PC-3 (cell line): ENCODE data around the gene SHMT1. TPM values are rescaled to one million over a fixed set of nuclear protein-coding genes. Genes with fewer than 3 reads are reported as not detected.

ENCODE experiments used
- ATAC-seq: fragments of 200-7000 bp; cut with Tn5 transposase; 2 replicates; pipeline ENCODE4 v1.9.1; 2020; ENCODE audit warnings: mild to moderate bottlenecking, moderate library complexity
- BruUV-seq: library from RNA; stranded (reverse); fragments of 400-500 nt; replicated peaks from 2 replicates; lab custom pipeline; 2021; lab: Mats Ljungman, UMichigan
- CTCF ChIA-PET: fragments of 300-600 bp; sonication (Branson Sonifier 250); formaldehyde crosslinking; loops from one replicate; lab custom pipeline; 2022; ENCODE audit warnings: antibody characterized with exemption; lab: Charles Lee
- POLR2A ChIA-PET: fragments of 300-600 bp; sonication (Branson Sonifier 250); formaldehyde crosslinking; loops from one replicate; lab custom pipeline; 2022; ENCODE audit warnings: antibody characterized with exemption; ENCODE audit not compliant: unreplicated experiment; lab: Charles Lee
- DNase-seq: peaks from one replicate; pipeline ENCODE4 v3.0.0-alpha.2; 2015
- H2AFZ ChIP-seq: fragments of 300-600 bp; sonication (generic); 2 replicates; pipeline ENCODE4 v1.6.0; 2016; ENCODE audit warnings: antibody characterized with exemption, low read length
- H3F3A ChIP-seq: fragments of 300-600 bp; sonication (generic); one replicate; pipeline ENCODE4 v1.6.0; 2017; ENCODE audit warnings: antibody characterized with exemption, low read length, control low read depth, mild to moderate bottlenecking; ENCODE audit not compliant: unreplicated experiment
- H3K27ac ChIP-seq: fragments of 300-600 bp; sonication (generic); 2 replicates; pipeline ENCODE4 v1.5.1; 2016; ENCODE audit warnings: mild to moderate bottlenecking, low read length
- H3K27me3 ChIP-seq: fragments of 300-600 bp; sonication (generic); 2 replicates; pipeline ENCODE4 v1.6.1; 2016; ENCODE audit warnings: low read length, mixed read lengths
- H3K36me3 ChIP-seq: fragments of 300-600 bp; sonication (generic); 2 replicates; pipeline ENCODE4 v1.6.1; 2016; ENCODE audit warnings: low read depth, mixed run types, low read length, mixed read lengths
- H3K4me1 ChIP-seq: fragments of 300-600 bp; sonication (generic); 2 replicates; pipeline ENCODE4 v1.5.1; 2016; ENCODE audit warnings: low read length; ENCODE audit not compliant: insufficient read depth
- H3K4me2 ChIP-seq: fragments of 300-600 bp; sonication (generic); 2 replicates; pipeline ENCODE4 v1.6.0; 2016; ENCODE audit warnings: low read length
- H3K4me3 ChIP-seq: fragments of 300-600 bp; sonication (generic); 2 replicates; pipeline ENCODE4 v1.5.1; 2016; ENCODE audit warnings: mild to moderate bottlenecking, low read length, mixed read lengths
- H3K79me2 ChIP-seq: fragments of 300-600 bp; sonication (generic); 2 replicates; pipeline ENCODE4 v1.6.1; 2017; ENCODE audit warnings: low read length, mixed read lengths
- H3K9ac ChIP-seq: fragments of 300-600 bp; sonication (generic); 2 replicates; pipeline ENCODE4 v1.6.0; 2016; ENCODE audit warnings: mild to moderate bottlenecking, low read length
- H3K9me2 ChIP-seq: fragments of 300-600 bp; sonication (generic); replicated peaks from 2 replicates; pipeline ENCODE4 v1.6.1; 2016; ENCODE audit warnings: mixed run types, low read length, mixed read lengths
- H3K9me3 ChIP-seq: fragments of 300-600 bp; sonication (generic); 2 replicates; pipeline ENCODE4 v1.6.1; 2016; ENCODE audit warnings: low read length, mixed read lengths
- H4K20me1 ChIP-seq: fragments of 300-600 bp; sonication (generic); 2 replicates; pipeline ENCODE4 v1.6.1; 2016; ENCODE audit warnings: low read length, mixed read lengths
- CTCF ChIP-seq: fragments of 300-600 bp; sonication (generic); conservative IDR thresholded peaks from 2 replicates; pipeline ENCODE4 v1.5.1; 2017; ENCODE audit warnings: antibody characterized with exemption, low read depth, mild to moderate bottlenecking, low read length
- EZH2 ChIP-seq: fragments of 300-600 bp; sonication (generic); IDR thresholded peaks from one replicate; pipeline ENCODE4 v1.6.1; 2017; ENCODE audit warnings: antibody characterized with exemption, mild to moderate bottlenecking, low read length; ENCODE audit not compliant: unreplicated experiment
- EZH2phosphoT487 ChIP-seq: fragments of 300-600 bp; sonication (generic); IDR thresholded peaks from 2 replicates; pipeline ENCODE4 v1.6.1; 2018; ENCODE audit warnings: mild to moderate bottlenecking, antibody characterized with exemption, low read length, borderline replicate concordance
- intact Hi-C: fragments of 100-400 bp; cut with micrococcal nuclease; formaldehyde crosslinking; loops from 2 replicates; pipeline ENCODE4 v1.9.0; 2023
- microRNA-seq: library from miRNA; unstranded; fragments of <30 nt; microRNA quantifications from one replicate; pipeline ENCODE4 v1.1.0, GENCODE V29; 2020; ENCODE audit not compliant: unreplicated experiment
- total RNA-seq: library from RNA; depleted of rRNA; stranded (reverse); fragments of >200 nt; gene quantifications from 2 replicates; pipeline ENCODE4 v1.2.3, GENCODE V29; 2014; rRNA removed

SHMT1 gene
- total RNA-seq, 1 experiment from 2014 or later, result 61.5 TPM

DNA sequence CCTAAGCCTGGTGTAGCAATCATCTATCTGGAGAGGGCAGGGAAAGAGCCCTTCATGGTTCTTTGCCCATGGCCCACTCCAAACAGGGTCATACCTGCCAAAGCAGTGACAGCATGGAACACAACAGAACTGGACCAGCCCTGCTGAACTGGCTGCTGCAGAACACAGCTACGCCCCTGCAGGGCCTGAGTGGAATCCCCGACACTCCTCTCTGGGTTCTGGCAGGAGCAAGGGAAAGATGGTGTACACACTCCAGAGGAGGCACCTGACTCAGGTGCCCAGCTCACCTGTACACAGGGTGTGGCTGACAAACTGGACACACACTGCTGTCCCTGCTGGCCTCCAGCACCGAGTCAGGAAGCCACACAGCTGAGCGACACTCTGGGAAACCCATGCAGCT is 83.1 kb downstream of the SHMT1 start:
- no peak for DNase-seq
- Histone ChIP-seq H2AFZ (no peak overlapping the region), H3K4me1 (no peaks in the 10 kb centered on the region), H3F3A (no peaks in the 10 kb centered on the region), H3K27me3 (no peaks in the 10 kb centered on the region), H4K20me1 (no peaks in the 10 kb centered on the region), H3K9me2 (no peaks in the 10 kb centered on the region), H3K4me2 (no peak overlapping the region), H3K4me3 (no peak overlapping the region), H3K9ac (no peak overlapping the region), H3K27ac (no peak overlapping the region), H3K79me2 (no peaks in the 10 kb centered on the region), H3K9me3 (no peaks in the 10 kb centered on the region), H3K36me3 (peaks cover 61% of the 10 kb centered on the region)
- ChIA-PET CTCF (no interaction called here), POLR2A (no interaction called here)
- no peak for ATAC-seq
- TF ChIP-seq EZH2 (no peak), EZH2phosphoT487 (no peak), CTCF (no peak)
- no TSS peak for BruUV-seq
- intact Hi-C loops, result no loop called here

GRCh38 chr17:18278867-18279266 is 84.5 kb downstream of the SHMT1 start:
- no peaks in the 10 kb centered on the region for H3K27me3 ChIP-seq
- H3K4me2 ChIP-seq, result no peak overlapping the region
- no peak overlapping the region for H3K27ac ChIP-seq
- no peaks in the 10 kb centered on the region for H3K4me1 ChIP-seq
- H3K79me2 ChIP-seq, result no peaks in the 10 kb centered on the region
- no peak for TF ChIP-seq EZH2
- no peak for TF ChIP-seq EZH2phosphoT487
- TF ChIP-seq CTCF, result no peak
- H3K36me3 ChIP-seq, result peaks cover 60% of the 10 kb centered on the region
- intact Hi-C loops, result no loop called here
- no peak overlapping the region for H3K4me3 ChIP-seq
- no peak overlapping the region for H3K9ac ChIP-seq
- DNase-seq, result no peak
- POLR2A ChIA-PET, result interaction anchor here (0.5 kb wide), 1 partner anchor 11 kb away, joined by 3 read pairs; no protein-coding TSS in a partner anchor
- no peaks in the 10 kb centered on the region for H3K9me3 ChIP-seq
- ATAC-seq, result no peak
- H3F3A ChIP-seq, result no peaks in the 10 kb centered on the region
- BruUV-seq, result no TSS peak
- no peaks in the 10 kb centered on the region for H3K9me2 ChIP-seq
- H2AFZ ChIP-seq, result no peak overlapping the region
- no peaks in the 10 kb centered on the region for H4K20me1 ChIP-seq
- CTCF ChIA-PET, result no interaction called here

Small RNA genes within 50 kb of the gene (microRNA-seq; reads per million reads assigned to microRNA genes)
- not detected for gene MIR6778

Other genes with a start within 250 kb of the SHMT1 start
- 207 and 227 TPM in 2 replicates for gene ALKBH5, start 179.7 kb downstream of the SHMT1 start, total RNA-seq
- 47.4 and 60.6 TPM in 2 replicates for gene LLGL1, start 137.9 kb downstream of the SHMT1 start, total RNA-seq
- gene FLII, start 104.8 kb downstream of the SHMT1 start, total RNA-seq, result 537 and 742 TPM in 2 replicates
- 16.6 and 17.5 TPM in 2 replicates for gene MIEF2, start 102.9 kb downstream of the SHMT1 start, total RNA-seq
- gene TOP3A, start 48.6 kb downstream of the SHMT1 start, total RNA-seq, result 44.7 and 46.8 TPM in 2 replicates
- 20.4 and 22.7 TPM in 2 replicates for gene SMCR8, start 48.3 kb downstream of the SHMT1 start, total RNA-seq
- gene EVPLL, start 14.2 kb upstream of the SHMT1 start, total RNA-seq, result 1.1 and 1.3 TPM in 2 replicates
- gene LGALS9C, start 113.2 kb upstream of the SHMT1 start, total RNA-seq, result not detected in 2 replicates